DMS79 (cell line): ENCODE measurements around the gene SPAG6.
A peak's percentile ranks its signal among the peaks of the same experiment; 100 is the strongest.
"Not testable (repeated sequence)": the region's sequence is repeated elsewhere in the genome, so short reads cannot be mapped to it uniquely, and the experiment has no call there.

Experiments used
- DNase-seq: peaks from one replicate; lab custom pipeline; 2025; lab: John Stamatoyannopoulos, UW

Gene SPAG6

GRCh38 chr10:22372298-22372697 lies 27.0 kb downstream of the SPAG6 start:
- DNase-seq, result no peak

GRCh38 chr10:22372917-22373316 lies 27.6 kb downstream of the SPAG6 start:
- DNase-seq, result no peak

- no peak for DNase-seq
These were observed 29.3 kb downstream of the SPAG6 start for GRCh38 chr10:22374489-22375126.

- DNase-seq, result no peak
These were observed 33.8 kb downstream of the SPAG6 start for GRCh38 chr10:22379059-22379458.

- no peak for DNase-seq
These were observed 36.0 kb downstream of the SPAG6 start for GRCh38 chr10:22381262-22381661.

GRCh38 chr10:22386503-22386902 lies 41.2 kb downstream of the SPAG6 start:
- DNase-seq, result no peak

GRCh38 chr10:22389856-22390589 lies 44.7 kb downstream of the SPAG6 start:
- no peak for DNase-seq

- DNase-seq, result no peak
These were observed 46.3 kb downstream of the SPAG6 start for GRCh38 chr10:22391600-22391999.

GRCh38 chr10:22396195-22396594 lies 50.9 kb downstream of the SPAG6 start:
- DNase-seq, result not testable (repeated sequence)

- not testable (repeated sequence) for DNase-seq
These were observed 61.6 kb downstream of the SPAG6 start for GRCh38 chr10:22406916-22407315.

GRCh38 chr10:22410394-22410793 lies 65.1 kb downstream of the SPAG6 start:
- no peak for DNase-seq

- no peak for DNase-seq
These were observed 65.5 kb downstream of the SPAG6 start for GRCh38 chr10:22410846-22411245.

GRCh38 chr10:22414146-22414545 lies 68.8 kb downstream of the SPAG6 start:
- no peak for DNase-seq

GRCh38 chr10:22415072-22415471 lies 69.8 kb downstream of the SPAG6 start:
- DNase-seq, result no peak

GRCh38 chr10:22417736-22418268 lies 72.5 kb downstream of the SPAG6 start:
- no peak for DNase-seq

- DNase-seq, result no peak
These were observed 75.7 kb downstream of the SPAG6 start for GRCh38 chr10:22420787-22421517.

GRCh38 chr10:22426653-22427052 lies 81.4 kb downstream of the SPAG6 start:
- no peak for DNase-seq

- DNase-seq, result no peak
These were observed 81.8 kb downstream of the SPAG6 start for GRCh38 chr10:22427101-22427500.

- DNase-seq, result peak; percentile 22
These were observed 82.7 kb downstream of the SPAG6 start for GRCh38 chr10:22427890-22428571.

GRCh38 chr10:22429146-22429545 lies 83.8 kb downstream of the SPAG6 start:
- no peak for DNase-seq

- no peak for DNase-seq
These were observed 84.7 kb downstream of the SPAG6 start for GRCh38 chr10:22429981-22430421.

- no peak for DNase-seq
These were observed 88.6 kb downstream of the SPAG6 start for GRCh38 chr10:22433875-22434274.
